GM23248 (cell line): Measurements from ENCODE around the gene MGAT5.

Experiments
- EZH2 ChIP-seq: fragments of 200-600 bp; sonication (generic); IDR thresholded peaks from 2 replicates; pipeline ENCODE4 v1.6.1; 2018; ENCODE audit warnings: antibody characterized with exemption, mild to moderate bottlenecking; ENCODE audit not compliant: insufficient read depth, poor library complexity, severe bottlenecking
- EZH2phosphoT487 ChIP-seq: fragments of 200-600 bp; sonication (generic); IDR thresholded peaks from 2 replicates; pipeline ENCODE4 v1.6.1; 2018; ENCODE audit warnings: antibody characterized with exemption, moderate library complexity, mild to moderate bottlenecking, low read depth; ENCODE audit not compliant: insufficient read depth

GRCh38 chr2:134337631-134338030 lies 83.8 kb downstream of the MGAT5 start:
- TF ChIP-seq EZH2 = no peak
- no peak for TF ChIP-seq EZH2phosphoT487
